OCI-LY7 (cell line): ENCODE data around the gene FNDC3A. TPM values are rescaled to one million over a fixed set of nuclear protein-coding genes. Genes with fewer than 3 reads are reported as not detected.
A peak's percentile ranks its signal among the peaks of the same experiment; 100 is the strongest.

ENCODE experiments used
- BruUV-seq: library from RNA; stranded (reverse); fragments of 400-500 nt; replicated peaks from 2 replicates; lab custom pipeline; 2021; lab: Mats Ljungman, UMichigan
- CTCF ChIA-PET: fragments of 300-600 bp; sonication (Branson Sonifier 250); formaldehyde crosslinking; loops from one replicate; lab custom pipeline; 2022; ENCODE audit warnings: antibody characterized with exemption; ENCODE audit not compliant: unreplicated experiment; lab: Charles Lee
- POLR2A ChIA-PET: fragments of 300-600 bp; sonication (Branson Sonifier 250); formaldehyde crosslinking; loops from one replicate; lab custom pipeline; 2022; ENCODE audit warnings: antibody characterized with exemption; lab: Charles Lee
- DNase-seq: peaks from one replicate; pipeline ENCODE4 v3.0.0-alpha.2; 2015; ENCODE audit warnings: low spot score
- H2AFZ ChIP-seq: fragments of 200-600 bp; sonication (generic), shearing (Covaris generic); 2 replicates; pipeline ENCODE4 v1.6.1; 2014; ENCODE audit warnings: mild to moderate bottlenecking, antibody characterized with exemption, low read length, moderate library complexity
- H3K27ac ChIP-seq: fragments of 200-600 bp; sonication (generic); 2 replicates; pipeline ENCODE4 v1.5.1; 2014; ENCODE audit warnings: mixed run types, low read depth, mild to moderate bottlenecking, moderate library complexity, low read length, inconsistent platforms; ENCODE audit not compliant: poor library complexity, severe bottlenecking
- H3K36me3 ChIP-seq: fragments of 200-600 bp; sonication (generic); 2 replicates; pipeline ENCODE4 v1.6.1; 2014; ENCODE audit warnings: mild to moderate bottlenecking, antibody characterized with exemption, low read length, moderate library complexity, mixed read lengths; ENCODE audit not compliant: insufficient read depth
- H3K4me1 ChIP-seq: fragments of 200-600 bp; sonication (generic); 2 replicates; pipeline ENCODE4 v1.5.1; 2014; ENCODE audit warnings: mild to moderate bottlenecking, low read length; ENCODE audit not compliant: insufficient read depth, poor library complexity, severe bottlenecking
- H3K4me2 ChIP-seq: fragments of 200-600 bp; sonication (generic); 2 replicates; pipeline ENCODE4 v1.6.1; 2014; ENCODE audit warnings: mild to moderate bottlenecking, low read length
- H3K4me3 ChIP-seq: fragments of 200-600 bp; sonication (generic); 2 replicates; pipeline ENCODE4 v1.5.1; 2014; ENCODE audit warnings: mild to moderate bottlenecking, low read depth, low read length; ENCODE audit not compliant: poor library complexity, severe bottlenecking
- H3K79me2 ChIP-seq: fragments of 200-600 bp; sonication (generic); 2 replicates; pipeline ENCODE4 v1.6.1; 2016; ENCODE audit warnings: low read depth, mild to moderate bottlenecking, low read length, moderate library complexity, mixed read lengths; ENCODE audit not compliant: insufficient read depth
- H3K9me2 ChIP-seq: fragments of 200-600 bp; sonication (generic); 2 replicates; pipeline ENCODE4 v1.6.1; 2016; ENCODE audit warnings: mild to moderate bottlenecking, low read length, mixed read lengths; ENCODE audit not compliant: insufficient read depth
- H3K9me3 ChIP-seq: fragments of 200-600 bp; sonication (generic); 2 replicates; pipeline ENCODE4 v1.6.1; 2014; ENCODE audit warnings: mild to moderate bottlenecking, mixed run types, low read length, mixed read lengths
- H4K20me1 ChIP-seq: fragments of 200-600 bp; sonication (generic); 2 replicates; pipeline ENCODE4 v1.6.1; 2014; ENCODE audit warnings: mild to moderate bottlenecking, antibody characterized with exemption, low read length, moderate library complexity, mixed read lengths; ENCODE audit not compliant: insufficient read depth
- EZH2phosphoT487 ChIP-seq: fragments of 200-600 bp; sonication (generic); IDR thresholded peaks from 2 replicates; pipeline ENCODE4 v1.6.1; 2018; ENCODE audit warnings: low read depth, borderline replicate concordance, mild to moderate bottlenecking, mixed run types, antibody characterized with exemption, low read length, moderate library complexity, mixed read lengths
- intact Hi-C: fragments of 100-400 bp; cut with micrococcal nuclease; formaldehyde crosslinking; loops from one replicate; pipeline ENCODE4 v1.10.0; 2022; ENCODE audit not compliant: unreplicated experiment
- total RNA-seq, 2 experiments: library from RNA; depleted of rRNA in 1 of 2; stranded (reverse); fragments of >200 nt in 1 of 2; shearing (Covaris generic) in 1 of 2; gene quantifications; 2 replicates each; pipeline ENCODE4 v1.2.3, GENCODE V29; 2014 to 2022
- TF ChIP-seq, protein P1 (sequence below): fragments of 200-600 bp; sonication (generic); conservative IDR thresholded peaks from 2 replicates; pipeline ENCODE4 v1.5.1; 2014; ENCODE audit warnings: mild to moderate bottlenecking, antibody characterized with exemption, low read length, moderate library complexity, mixed read lengths

Gene FNDC3A
- total RNA-seq, 2 experiments from 2014 or later = 38.7 to 59.6 TPM

GRCh38 chr13:49214917-49215376 is 239.2 kb downstream of the FNDC3A start:
- POLR2A ChIA-PET = interaction anchor here (0.8 to 1.0 kb wide), 4 partner anchors 9 to 24 kb away, joined by 3 to 4 read pairs (median 3); no protein-coding TSS in a partner anchor
- no peak overlapping the region; the same call in 1 of the 2 replicates for H3K4me2 ChIP-seq
- no peaks in the 10 kb centered on the region for H3K36me3 ChIP-seq
- no peak overlapping the region for H3K4me3 ChIP-seq
- H3K9me3 ChIP-seq = no peaks in the 10 kb centered on the region
- peak overlapping the region; percentile 62 for H2AFZ ChIP-seq
- intact Hi-C loops = no loop called here
- no peaks in the 10 kb centered on the region for H3K79me2 ChIP-seq
- H3K9me2 ChIP-seq = no peaks in the 10 kb centered on the region
- CTCF ChIA-PET = interaction anchor here (0.8 to 1.1 kb wide), 2 partner anchors 23 to 38 kb away, joined by 3 read pairs; no protein-coding TSS in a partner anchor
- H3K27ac ChIP-seq = no peak overlapping the region
- no TSS peak for BruUV-seq
- peaks cover 10% of the 10 kb centered on the region for H3K4me1 ChIP-seq
- TF ChIP-seq, protein P1, sequence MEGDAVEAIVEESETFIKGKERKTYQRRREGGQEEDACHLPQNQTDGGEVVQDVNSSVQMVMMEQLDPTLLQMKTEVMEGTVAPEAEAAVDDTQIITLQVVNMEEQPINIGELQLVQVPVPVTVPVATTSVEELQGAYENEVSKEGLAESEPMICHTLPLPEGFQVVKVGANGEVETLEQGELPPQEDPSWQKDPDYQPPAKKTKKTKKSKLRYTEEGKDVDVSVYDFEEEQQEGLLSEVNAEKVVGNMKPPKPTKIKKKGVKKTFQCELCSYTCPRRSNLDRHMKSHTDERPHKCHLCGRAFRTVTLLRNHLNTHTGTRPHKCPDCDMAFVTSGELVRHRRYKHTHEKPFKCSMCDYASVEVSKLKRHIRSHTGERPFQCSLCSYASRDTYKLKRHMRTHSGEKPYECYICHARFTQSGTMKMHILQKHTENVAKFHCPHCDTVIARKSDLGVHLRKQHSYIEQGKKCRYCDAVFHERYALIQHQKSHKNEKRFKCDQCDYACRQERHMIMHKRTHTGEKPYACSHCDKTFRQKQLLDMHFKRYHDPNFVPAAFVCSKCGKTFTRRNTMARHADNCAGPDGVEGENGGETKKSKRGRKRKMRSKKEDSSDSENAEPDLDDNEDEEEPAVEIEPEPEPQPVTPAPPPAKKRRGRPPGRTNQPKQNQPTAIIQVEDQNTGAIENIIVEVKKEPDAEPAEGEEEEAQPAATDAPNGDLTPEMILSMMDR = peak; percentile 64
- TF ChIP-seq EZH2phosphoT487 = no peak
- no peaks in the 10 kb centered on the region for H4K20me1 ChIP-seq
- peak; percentile 72 for DNase-seq

GRCh38 chr13:49216334-49216733 is 240.6 kb downstream of the FNDC3A start:
- H3K36me3 ChIP-seq = no peaks in the 10 kb centered on the region
- no peak for DNase-seq
- CTCF ChIA-PET = no interaction called here
- no peaks in the 10 kb centered on the region for H3K79me2 ChIP-seq
- peaks cover 10% of the 10 kb centered on the region for H3K4me1 ChIP-seq
- no peaks in the 10 kb centered on the region for H4K20me1 ChIP-seq
- H2AFZ ChIP-seq = no peak overlapping the region
- POLR2A ChIA-PET = interaction anchor here (0.8 kb wide), 1 partner anchor 11 kb away, joined by 3 read pairs; no protein-coding TSS in a partner anchor
- intact Hi-C loops = no loop called here
- H3K9me2 ChIP-seq = no peaks in the 10 kb centered on the region
- BruUV-seq = no TSS peak
- TF ChIP-seq, protein P1 = no peak
- no peak for TF ChIP-seq EZH2phosphoT487
- no peak overlapping the region for H3K27ac ChIP-seq
- H3K4me3 ChIP-seq = no peak overlapping the region
- no peaks in the 10 kb centered on the region for H3K9me3 ChIP-seq
- no peak overlapping the region for H3K4me2 ChIP-seq

DNA sequence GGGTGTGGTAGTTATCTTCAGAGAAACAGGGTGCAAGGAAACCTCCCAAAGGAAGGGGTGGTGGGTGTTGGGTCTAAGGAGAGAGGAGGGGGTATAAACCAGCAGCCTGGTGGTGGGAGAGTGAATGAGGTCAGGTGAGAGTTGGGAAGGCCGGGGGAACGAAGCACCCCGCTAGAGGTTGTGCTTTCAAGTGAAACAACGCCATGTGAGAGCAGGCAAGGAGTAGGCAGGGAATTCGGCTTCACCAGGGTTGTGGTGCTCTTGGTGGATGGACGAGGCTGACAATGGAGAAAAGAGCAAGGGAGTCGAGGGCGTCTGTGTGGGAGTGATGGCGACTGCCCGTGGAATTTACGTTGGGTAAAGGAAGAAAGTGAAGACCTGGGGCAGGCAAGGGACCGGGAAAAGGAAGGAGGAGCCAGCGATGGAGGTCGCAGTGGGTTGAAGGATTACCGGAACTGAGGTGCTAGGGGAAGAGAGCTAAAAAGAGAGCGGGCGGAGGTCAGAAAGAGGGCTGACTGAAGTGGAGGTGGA is 242.3 kb downstream of the FNDC3A start:
- H3K4me2 ChIP-seq = no peak overlapping the region
- H3K4me1 ChIP-seq = peaks cover 10% of the 10 kb centered on the region
- CTCF ChIA-PET = no interaction called here

More for the DNA sequence above, 242.3 kb downstream of the FNDC3A start:
- Histone ChIP-seq H3K79me2 (no peaks in the 10 kb centered on the region), H3K9me3 (no peaks in the 10 kb centered on the region), H3K27ac (no peak overlapping the region), H4K20me1 (no peaks in the 10 kb centered on the region), H3K9me2 (no peaks in the 10 kb centered on the region), H3K36me3 (no peaks in the 10 kb centered on the region), H2AFZ (no peak overlapping the region), H3K4me3 (no peak overlapping the region)
- no peak for DNase-seq
- POLR2A ChIA-PET = no interaction called here
- intact Hi-C loops = no loop called here
- TF ChIP-seq, protein P1 = no peak
- TF ChIP-seq EZH2phosphoT487 = no peak
- no TSS peak for BruUV-seq
